Tongue (tissue), 2 donors: Measurements from ENCODE around the gene GNA14. TPM values are rescaled to one million over a fixed set of nuclear protein-coding genes. Genes with fewer than 3 reads are reported as not detected.
"Not testable (repeated sequence)": the region's sequence is repeated elsewhere in the genome, so short reads cannot be mapped to it uniquely, and the experiment has no call there.

ENCODE experiments used
- DNase-seq: peaks from one replicate; pipeline ENCODE4 v3.0.0-alpha.2; 2015
- total RNA-seq: library from RNA; depleted of rRNA; stranded (reverse); fragments of >200 nt; gene quantifications from one replicate; pipeline ENCODE4 v1.2.3, GENCODE V29; 2014

Gene GNA14
- total RNA-seq, 1 donor from 2014 or later: 5.9 TPM

DNA sequence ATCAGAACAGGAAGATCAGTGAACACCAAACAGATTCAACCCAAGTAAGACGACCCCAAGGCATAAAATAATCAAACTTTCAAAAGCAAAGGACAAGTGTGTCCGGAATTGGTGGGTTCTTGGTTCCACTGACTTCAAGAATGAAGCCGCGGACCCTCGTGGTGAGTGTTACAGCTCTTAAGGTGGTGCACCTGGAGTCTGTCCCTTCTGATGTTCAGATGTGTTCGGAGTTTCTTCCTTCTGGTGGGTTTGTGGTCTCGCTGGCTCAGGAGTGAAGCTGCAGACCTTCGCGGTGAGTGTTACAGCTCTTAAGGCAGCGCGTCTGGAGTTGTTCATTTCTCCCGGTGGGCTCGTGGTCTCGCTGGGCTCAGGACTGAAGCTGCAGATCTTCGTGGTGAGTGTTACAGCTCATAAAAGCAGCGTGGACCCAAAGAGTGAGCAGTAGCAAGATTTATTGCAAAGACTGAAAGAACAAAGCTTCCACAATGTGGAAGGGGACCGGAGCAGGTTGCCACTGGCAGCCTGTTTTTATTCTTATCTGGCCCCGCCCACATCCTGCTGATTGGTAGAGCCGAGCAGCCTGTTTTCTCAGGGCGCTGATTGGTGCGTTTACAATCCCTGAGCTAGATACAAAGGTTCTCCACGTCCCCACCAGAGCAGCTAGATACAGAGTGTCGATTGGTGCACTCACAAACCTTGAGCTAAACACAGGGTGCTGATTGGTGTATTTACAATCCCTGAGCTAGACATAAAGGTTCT, 158.5 kb downstream of the GNA14 start:
- DNase-seq: not testable (repeated sequence)

DNA sequence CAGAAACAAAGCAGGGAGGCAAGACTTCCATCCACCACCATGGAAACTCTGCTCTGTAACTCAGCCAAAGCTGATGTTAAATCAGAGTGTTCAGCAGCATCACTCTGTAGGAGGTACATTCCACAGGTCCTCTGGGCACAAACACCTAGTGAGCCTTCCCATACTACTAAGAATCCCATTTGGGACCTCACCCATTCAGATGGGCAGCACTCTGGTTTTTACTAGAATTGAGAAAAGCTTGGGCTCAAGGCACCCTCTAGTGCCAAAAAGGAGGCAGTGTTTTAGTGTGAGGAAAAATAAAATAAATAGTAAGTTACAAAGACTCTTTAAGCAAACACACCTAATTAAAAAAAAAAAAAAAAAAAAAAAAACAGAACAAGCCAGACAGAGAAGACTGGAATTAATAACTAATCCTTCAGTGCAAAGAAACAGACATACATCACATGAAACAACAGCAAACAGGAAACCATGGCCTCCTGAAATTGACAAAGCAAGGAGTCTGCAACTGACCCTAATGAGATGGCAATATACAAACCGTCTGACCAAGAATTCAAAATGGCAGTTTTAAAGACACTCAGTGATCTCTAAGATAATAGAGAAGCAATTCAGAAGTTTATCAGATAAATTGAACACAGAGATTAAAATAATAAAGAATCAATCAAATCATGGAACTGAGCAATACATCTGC, 159.5 kb downstream of the GNA14 start:
- DNase-seq: no peak

DNA sequence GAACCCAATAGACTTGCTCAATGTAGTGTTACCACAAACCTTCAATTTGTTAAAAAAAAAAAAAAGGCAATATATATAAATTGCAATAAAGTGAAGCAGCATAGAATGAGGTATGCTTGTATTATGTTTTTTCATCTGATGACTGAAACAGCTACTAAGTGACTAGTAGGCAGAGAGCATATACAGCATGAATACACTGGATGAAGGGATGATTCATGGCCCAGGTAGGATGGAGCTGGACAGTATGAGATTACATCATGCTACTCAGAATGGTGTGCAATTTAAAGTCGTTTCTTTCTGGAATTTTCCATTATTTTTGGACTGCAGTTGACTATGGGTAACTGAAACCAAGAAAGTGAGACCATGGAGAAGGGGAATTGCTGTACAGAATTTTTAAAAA, 161.2 kb downstream of the GNA14 start:
- no peak for DNase-seq

DNA sequence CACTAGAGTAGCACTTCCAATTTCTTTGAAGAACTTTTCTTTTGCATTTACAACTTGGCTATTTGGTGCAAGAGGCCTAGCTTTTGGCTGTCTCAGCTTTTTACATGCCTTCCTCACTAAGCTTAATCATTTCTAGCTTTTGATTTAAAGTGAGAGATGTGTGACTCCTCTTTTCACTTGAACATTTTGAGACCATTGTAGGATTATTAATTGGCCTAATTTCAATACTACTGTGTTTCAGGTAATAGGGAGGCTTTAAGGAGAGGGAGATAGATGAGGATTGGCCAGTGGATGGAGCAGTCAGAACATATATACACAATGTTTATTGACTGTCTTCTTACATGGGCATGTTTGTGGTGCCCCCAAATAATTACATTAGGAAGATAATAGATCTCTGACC, 161.7 kb downstream of the GNA14 start:
- no peak for DNase-seq

DNA sequence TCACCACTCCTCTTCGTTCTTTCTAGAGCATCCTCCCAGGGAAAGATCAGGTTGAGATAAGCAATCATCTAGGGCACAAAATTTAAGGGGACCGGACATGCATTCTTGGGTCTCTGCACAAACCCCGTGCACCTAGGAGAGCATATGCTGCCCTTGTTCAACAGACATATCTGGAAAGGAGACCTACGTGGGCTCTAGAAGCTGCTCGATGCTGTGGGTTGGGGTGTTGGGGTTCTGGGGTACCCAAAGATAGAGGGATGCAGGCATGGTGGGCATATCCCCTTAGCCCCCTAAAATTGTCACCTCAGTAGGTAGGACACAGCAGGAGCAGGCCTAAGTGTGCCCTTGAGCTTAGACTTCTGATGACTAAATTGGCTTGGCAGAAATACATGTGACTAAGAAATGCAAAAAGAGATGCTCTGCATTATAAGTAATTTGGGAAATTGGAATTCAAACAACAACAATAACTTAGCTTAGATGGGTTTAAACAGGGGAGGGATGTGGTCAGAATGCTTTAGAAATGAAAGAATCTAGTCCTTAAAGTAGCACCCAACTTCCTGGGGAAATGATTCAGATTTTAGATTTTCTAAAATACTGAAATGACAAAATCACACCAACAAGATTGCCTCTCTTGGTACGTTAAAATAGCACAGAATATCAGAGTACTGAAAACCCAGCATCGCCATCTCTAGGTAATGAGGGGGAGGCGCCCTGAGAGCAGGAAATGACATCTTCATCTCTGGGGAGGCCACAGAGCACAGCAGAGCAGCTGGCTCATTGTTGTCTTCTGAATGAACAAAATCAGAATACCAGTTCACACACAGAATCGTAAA, 172.3 kb downstream of the GNA14 start:
- DNase-seq: no peak

DNA sequence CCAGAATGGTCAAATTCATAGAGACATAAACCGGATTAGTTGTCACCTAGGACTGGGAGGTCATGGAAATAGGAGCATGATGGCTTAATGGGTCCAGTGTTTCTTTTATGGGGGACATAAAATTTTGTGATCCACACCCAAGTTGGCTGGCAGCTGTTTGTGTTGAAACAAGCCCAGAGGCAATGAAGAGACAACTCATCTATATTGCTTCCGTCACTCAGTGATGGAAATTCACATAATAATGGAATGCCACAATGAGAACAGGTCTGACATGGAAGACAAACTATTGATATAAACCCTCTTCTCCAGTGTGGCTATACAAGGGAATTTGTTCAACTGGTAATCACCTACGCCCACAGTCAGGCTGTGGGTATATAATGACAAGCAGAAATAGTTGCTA, 173.2 kb downstream of the GNA14 start:
- DNase-seq: no peak

DNA sequence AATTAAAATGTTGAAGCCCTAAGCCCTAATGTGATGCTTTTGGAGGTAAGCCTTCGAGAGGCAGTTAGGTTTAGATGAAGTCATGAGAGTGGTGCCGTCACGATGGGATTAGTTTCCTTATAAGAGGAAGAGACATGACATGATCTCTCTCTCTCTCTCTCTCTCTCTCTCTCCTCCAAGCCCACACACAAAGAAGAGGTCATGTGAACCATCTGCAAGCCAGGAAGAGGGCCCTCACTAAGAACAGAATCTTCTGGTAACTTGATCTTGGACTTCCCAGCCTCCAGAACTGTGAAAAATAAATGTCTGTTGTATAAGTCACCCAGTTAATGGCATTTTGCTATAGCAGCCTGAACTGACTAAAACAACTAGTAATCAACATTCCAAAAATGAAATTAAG, 175.5 kb downstream of the GNA14 start:
- DNase-seq: no peak

DNA sequence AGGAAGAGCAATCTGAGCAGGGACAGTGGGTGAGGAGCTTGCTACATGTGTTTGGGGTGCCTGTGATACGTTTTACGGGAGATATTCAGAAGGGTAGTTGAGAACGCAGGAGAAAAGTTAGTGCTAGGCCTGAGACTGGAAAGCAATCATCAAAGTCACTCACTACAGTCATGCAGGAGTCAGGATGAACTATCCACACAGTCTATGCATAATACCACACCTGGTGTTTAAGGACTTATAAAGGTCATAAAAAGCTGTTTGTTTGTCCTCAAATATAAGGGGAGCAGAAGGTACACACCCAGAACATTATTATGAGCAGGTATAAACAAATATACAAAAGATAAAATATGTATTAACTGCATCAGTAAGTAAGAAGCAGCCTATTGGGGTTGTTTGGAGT, 176.6 kb downstream of the GNA14 start:
- DNase-seq: no peak

DNA sequence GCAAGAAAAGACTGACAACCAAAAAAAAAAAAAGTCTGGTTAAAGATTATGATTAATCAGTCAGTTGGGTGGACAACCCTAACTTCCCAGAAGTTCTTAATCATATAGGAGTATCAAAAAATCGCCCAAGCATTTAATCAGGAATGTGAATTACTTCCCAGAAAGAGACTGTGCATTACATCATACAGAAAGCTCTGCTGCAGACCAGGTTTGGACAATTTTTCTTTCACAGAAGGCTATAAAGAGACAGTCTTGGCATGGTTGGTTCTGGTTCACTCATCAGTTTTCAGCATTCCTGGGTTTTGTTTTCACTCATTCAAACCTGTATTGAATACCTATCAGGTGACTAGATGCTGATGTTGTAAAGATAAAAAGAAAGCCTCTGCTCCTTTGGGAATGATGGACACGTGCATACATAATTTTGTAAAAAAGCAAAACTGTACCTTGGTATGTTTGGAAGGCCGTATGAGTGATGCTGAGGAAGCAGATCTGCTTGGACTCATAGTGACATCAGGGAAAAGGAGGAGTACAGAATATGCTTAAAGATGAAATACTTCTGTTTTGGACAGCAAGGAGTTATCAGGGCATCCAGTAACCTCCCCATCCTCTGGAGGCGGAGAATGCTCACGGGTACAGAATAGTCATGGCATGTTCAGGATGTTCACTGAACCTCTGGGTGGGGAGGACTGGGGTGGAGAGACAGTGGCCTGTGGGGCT, 178.4 kb downstream of the GNA14 start:
- no peak for DNase-seq

DNA sequence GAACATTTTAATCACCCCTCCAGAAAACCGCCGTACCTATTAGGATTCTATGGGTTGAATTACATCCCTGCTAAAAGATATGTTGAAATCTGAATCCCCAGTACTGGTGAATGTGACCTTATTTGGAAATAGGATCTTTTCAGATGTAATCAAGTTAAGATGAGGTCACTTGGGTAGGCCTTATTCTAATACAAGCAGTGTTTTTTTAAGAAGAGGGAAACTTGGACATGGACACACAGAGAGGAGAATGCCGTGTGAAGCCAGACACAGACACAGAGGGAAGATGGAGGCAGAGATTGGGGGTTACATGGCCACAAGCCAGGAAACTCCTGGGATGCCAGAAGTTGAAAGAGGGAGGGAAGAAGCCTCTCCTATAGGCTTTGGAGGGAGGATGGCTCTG, 183.5 kb downstream of the GNA14 start:
- DNase-seq: no peak

DNA sequence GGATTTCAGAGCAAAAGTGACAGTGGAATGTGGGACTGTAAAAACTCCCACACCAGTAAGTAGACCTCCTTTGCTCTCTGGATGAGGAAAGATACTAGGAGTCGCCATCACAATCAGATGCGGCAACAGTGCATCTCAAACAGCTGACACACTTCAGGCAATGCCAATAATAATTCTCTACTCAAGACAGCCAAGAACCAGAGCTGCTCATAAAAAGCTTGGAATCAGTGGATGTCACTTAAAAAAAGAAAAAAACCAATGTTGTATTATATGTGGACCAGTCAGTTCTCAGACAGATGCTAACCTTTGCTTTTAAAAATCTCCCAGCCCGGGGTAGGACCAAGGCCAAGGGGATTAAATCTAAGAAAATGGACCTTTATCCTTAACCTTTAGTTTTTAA, 185.0 kb downstream of the GNA14 start:
- DNase-seq: no peak

DNA sequence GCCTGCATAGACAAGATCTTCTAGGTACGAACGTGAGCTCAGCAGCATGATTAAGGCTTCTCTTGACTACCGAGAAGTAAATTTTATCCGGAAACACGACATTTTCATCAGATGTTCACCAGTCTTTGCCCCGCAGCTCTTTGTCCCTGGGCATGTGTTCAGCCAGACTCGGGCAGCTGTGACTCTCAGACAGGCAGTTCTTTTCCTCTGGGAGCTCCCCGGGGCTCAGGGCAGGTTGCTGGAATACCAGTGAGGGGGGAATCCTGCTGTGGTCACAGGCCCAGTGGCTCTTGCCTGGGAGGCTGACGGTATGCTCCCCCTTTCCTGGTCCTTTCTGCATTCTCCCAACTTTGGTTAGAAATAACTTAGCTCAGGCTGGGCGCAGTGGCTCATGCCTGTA, 186.1 kb downstream of the GNA14 start:
- no peak for DNase-seq

DNA sequence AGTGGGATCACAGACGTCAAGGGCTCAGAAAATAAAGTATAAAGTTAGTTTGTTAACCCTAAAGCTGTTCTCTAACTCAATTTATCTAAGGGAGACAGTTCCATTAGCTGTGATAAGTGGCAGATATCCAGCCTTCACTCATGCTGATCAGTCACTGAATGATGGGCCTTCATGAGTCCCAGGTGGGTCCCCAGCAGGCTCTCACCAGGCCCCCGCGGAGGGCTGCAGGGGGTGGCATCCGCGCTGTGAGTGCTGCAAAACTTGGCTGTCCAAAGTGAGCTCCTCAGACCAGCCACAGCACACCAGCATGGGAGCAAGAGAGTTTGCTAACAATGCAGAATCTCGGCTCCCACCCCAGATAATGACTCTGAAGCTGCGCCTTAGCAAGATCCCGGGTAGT, 187.2 kb downstream of the GNA14 start:
- no peak for DNase-seq

DNA sequence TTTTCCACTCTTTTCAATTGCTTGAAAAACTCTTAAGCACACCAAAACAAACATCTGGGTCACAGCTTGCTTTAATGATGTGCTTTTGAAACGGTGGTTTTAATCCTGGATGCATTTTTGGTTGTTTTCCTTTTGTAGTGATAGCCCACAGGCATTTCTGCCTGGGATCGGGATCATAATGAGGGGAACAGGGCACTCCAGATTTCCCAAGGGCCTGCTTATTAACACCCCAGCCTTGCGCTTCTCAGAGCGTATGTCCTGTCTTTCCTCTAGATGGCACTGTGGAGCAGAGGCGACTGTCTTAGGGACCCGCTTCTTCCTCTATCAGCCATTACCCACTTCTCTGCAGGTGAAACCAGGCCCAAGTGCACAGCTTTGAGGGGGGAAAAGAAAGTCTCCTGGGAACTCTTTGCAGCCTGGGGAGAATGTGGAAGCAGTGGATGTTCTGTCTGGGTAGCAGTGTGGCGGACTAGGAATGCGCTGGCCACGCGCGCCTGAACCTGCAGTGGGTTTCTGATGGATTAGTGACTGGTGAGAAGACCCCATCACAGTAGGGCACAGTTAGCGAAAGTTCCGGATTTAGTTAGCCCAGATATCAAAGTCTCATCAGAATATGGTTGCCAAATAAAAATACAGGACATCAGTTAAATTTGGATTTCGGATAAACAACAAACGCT, 190.1 kb downstream of the GNA14 start:
- peak; percentile 81 for DNase-seq

DNA sequence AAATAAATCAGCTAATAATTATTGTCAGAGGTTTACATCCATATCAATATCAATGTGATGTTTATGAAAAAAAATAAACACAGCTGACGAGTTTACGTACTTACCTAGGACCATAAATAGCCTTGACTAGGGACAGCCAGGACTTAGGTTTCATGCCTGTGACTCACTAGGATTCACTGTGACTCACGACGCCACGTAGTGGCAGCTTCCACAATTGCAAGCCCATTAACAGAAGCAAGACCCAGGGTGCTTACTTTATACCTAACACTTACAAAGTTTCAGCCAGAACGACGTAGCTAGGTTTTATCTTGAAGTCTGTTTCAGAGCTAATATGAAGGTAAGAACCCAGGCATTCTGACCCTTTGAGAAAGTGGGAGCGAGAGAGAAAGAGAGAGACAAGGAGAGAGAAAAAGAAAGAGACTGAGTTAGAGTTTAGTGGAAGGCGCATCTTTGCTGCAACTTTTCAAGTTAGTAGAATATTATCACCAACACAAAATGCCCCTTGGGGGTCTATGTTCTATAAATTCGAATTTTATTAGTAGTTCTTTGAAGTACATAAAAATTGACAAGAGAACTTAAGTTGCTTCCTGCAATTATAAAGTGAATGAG, 191.2 kb downstream of the GNA14 start:
- peak; percentile 93 for DNase-seq

DNA sequence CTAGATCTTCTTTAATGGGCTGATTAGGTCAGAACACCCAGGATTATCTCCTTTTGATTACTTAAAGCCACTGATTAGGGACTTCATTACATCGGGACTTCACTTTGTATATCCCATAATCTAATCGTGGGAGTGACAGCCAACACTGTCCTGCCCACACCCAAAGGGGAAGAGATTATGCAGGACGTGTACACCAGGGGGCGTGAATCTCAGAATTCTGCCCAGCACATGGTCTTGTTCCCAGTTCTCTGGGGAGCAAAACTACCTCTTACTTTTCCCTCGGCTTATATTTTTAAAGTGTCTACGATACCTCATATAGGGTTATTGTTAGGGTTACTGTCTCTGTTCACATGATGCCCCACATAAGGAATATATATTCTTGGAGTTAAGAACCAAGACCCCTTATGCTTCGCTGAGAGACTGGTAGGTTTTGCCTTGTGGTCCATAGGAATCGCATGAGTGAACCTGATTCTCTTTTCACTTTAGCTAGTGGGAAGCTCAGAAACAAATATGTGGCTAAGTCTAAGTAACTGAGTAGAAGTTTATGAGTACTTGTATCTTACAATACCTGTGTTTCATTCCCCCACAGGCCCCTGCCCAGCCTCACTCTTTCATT, 192.7 kb downstream of the GNA14 start:
- DNase-seq: no peak

DNA sequence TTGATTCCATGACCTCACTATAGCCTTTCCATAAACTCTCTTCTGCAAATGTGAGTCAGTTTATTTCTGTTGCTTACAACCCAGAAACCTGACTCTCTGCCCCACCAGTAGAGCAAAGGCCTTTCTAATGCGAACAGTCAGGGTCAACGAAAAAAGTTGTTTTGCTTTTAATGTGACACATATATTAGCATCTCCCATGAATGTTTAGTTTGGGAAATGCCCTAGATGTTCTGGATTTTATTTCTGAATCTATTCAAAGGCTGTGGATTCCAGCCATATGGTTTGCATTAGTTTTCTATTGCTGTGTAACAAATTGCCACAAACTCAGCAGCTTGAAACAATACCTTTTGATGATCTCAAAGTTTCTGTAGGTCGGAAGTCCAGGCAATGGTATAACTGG, 193.5 kb downstream of the GNA14 start:
- no peak for DNase-seq

DNA sequence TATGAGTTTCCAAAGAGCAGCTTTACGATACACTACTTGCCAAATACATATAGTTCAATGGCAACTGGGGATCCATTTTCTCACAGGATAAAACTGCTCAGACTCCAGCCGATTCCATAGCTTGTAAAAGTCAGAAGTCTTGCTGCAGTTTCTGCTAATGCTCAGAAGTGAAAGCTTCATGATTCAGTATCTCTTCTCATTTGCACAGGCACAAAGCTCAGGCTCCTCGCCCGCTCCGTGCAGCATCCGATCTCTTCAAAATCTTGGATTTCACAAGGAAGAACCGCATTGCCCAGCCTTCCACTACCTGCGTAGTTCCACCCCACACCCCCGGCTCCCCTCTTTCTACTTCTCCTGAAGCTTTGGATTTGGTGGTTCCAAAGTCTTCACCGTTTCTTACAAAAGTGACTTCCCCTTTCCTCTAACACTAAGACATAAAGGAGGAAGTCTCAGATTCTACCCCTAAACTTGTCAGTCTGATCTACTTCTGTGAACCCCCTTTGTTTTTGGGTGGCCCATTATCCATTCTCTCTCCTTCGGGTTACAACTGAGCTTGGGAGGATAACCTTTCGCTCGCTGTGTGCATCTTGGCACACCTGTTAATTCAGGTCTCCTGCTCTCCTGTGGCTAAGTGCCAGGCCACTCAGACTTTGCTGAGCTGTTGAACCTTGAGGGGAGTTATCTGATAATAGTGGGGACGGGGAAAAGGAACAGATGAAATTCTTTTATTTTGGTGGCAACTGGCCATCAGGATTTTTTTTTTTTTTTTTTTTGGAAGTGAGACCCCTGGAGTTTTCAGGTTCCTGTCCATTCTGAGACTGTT, 194.1 kb downstream of the GNA14 start:
- no peak for DNase-seq

DNA sequence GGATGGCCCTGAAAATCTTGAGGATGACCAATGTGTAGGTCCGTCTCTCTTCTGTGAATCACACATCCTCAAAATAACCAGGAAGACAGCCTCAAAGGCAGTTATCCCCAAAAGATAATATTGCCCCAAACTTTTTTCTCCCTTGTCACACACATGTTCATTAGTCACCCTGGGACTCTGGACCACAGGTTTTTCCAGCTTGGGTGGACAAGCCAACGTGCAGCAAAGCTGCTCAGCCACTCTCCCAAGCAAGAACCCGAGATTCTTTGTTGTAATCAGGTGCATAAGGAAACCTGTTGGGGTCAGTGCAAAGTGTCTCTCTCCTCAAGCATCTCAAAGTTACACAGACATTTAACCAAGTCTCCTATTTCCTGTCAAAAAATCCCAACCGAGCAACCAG, 196.6 kb downstream of the GNA14 start:
- no peak for DNase-seq

DNA sequence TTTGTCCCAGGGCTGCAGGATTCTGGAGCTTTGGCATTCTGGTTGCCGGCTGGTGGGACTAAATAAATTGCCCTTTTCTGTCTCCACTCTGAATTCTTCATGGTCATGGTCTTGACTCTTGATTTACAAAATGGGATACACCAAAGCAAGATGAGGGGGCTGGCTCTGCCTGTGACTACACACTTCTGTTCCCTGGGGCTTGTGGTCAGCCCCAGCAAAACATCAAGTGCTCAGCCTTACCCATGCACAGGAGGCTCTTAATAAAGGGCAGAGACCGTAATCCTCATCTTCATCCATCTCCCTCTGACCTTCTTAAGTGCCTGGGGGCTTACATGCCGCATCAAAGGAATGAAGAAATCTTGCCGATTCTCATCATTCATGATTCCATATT, 198.0 kb downstream of the GNA14 start:
- no peak for DNase-seq
